ENCODE measurements around the gene ZFYVE9. TPM values are rescaled to one million over a fixed set of nuclear protein-coding genes. Genes with fewer than 3 reads are reported as not detected.
A peak's percentile ranks its signal among the peaks of the same experiment; 100 is the strongest.

The ZFYVE9 gene
- total and polyA plus RNA-seq, 2 of the 4 experiments (the other 2 are of a cell fraction), result 8.3 to 28.7 TPM

DNA sequence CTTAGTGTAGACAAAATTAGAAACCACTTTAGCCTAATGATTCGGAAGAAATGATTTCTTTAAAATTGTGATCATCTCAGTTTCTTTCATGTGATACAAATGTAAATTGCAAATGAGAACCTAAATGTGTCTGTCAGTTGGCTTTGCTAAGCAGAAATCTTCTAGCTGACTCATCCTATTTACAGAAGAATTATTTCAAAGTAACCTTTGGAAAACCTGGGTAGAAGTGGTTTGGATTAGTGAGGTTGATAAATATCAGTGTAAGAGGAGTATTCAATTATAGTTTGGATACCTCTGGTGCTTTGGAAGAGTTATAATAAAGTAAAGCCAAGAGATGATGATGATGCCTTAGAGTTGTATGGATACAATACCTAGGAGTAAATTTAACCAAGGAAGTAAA lies 186.7 kb downstream of the ZFYVE9 start:
- H2BK20ac ChIP-seq (ENCODE audit: low read depth, low read length), result no peak overlapping the region
- H2BK5ac ChIP-seq (ENCODE audit: low read depth, low read length, poor library complexity, severe bottlenecking), result no peak overlapping the region
- no peak for ATAC-seq (ENCODE audit: low read depth)
- H4K20me1 ChIP-seq (ENCODE audit: insufficient read depth, low read length), result no peaks in the 10 kb centered on the region
- H3K56ac ChIP-seq (ENCODE audit: extremely low read depth, insufficient read depth, low read length), result no peak overlapping the region
- no peaks in the 10 kb centered on the region for H3K79me1 ChIP-seq (ENCODE audit: low read depth in 1 of 2, low read length in 2 of 2)
- no peak overlapping the region for H3K27ac ChIP-seq (ENCODE audit: insufficient read depth, low read length)
- H3K4me1 ChIP-seq (ENCODE audit: control insufficient read depth, insufficient read depth, low read length), result no peaks in the 10 kb centered on the region
- H2BK120ac ChIP-seq (ENCODE audit: low read depth, low read length), result no peak overlapping the region
- H3K4me3 ChIP-seq (ENCODE audit: insufficient read depth, low read depth, low read length), result no peak overlapping the region
- no peak overlapping the region for H3K23ac ChIP-seq (ENCODE audit: low read depth, low read length)
- no peak overlapping the region for H4K91ac ChIP-seq (ENCODE audit: insufficient read depth, low read depth, low read length)
- no peak overlapping the region for H3K14ac ChIP-seq (replicated peaks; ENCODE audit: low read depth, low read length)
- no peak for TF ChIP-seq NFE2L2 (IDR thresholded peaks at IDR 0.05; ENCODE audit: low read depth, low read length)
- TF ChIP-seq MAFK (IDR thresholded peaks at IDR 0.05; ENCODE audit: low read depth, low read length), result peak; percentile 64
- no peaks in the 10 kb centered on the region for H3K9me3 ChIP-seq (ENCODE audit: control insufficient read depth, insufficient read depth, low read length)
- H3K9me1 ChIP-seq (ENCODE audit: insufficient read depth, low read length), result peaks cover 2% of the 10 kb centered on the region; the same call in 1 of the 2 replicates
- no peak overlapping the region for H4K5ac ChIP-seq (ENCODE audit: low read depth, low read length)
- no peak overlapping the region for H2BK15ac ChIP-seq (ENCODE audit: low read depth, low read length)
- POLR2A ChIA-PET (ENCODE audit: unreplicated experiment), result no interaction called here
- H2AK9ac ChIP-seq (replicated peaks; ENCODE audit: low read depth, low read length, poor library complexity), result no peak overlapping the region
- intact Hi-C loops (cut with micrococcal nuclease) (no loop called here), in situ Hi-C loops (cut with MboI; ENCODE audit: low sequenced_read_pairs) (no loop called here), dilution Hi-C loops (cut with HindIII; ENCODE audit: low sequenced_read_pairs, unreplicated experiment) (no loop called here)
- no peak overlapping the region for H2AFZ ChIP-seq (replicated peaks; ENCODE audit: low read length, poor library complexity)
- H3K36me3 ChIP-seq (ENCODE audit: control insufficient read depth, insufficient read depth, low read length), result no peaks in the 10 kb centered on the region
- CTCF ChIA-PET, result no interaction called here
- peak; percentile 6 for DNase-seq
- no CpG with 5 or more reads among the region's 1 CpG for WGBS, 2 experiments (ENCODE audit: extremely low coverage in 2 of 2, insufficient read length in 1 of 2)
- no peak overlapping the region for H3K4me2 ChIP-seq (ENCODE audit: low read depth, low read length)
- H3K27me3 ChIP-seq (ENCODE audit: control insufficient read depth, insufficient read depth, low read length), result no peaks in the 10 kb centered on the region
- H4K8ac ChIP-seq (ENCODE audit: low read depth in 2 of 2, low read length in 2 of 2), result no peak overlapping the region
- H3K4ac ChIP-seq (ENCODE audit: low read depth, low read length), result no peak overlapping the region
- no peak overlapping the region for H2AK5ac ChIP-seq (ENCODE audit: low read depth, low read length)
- no TSS peak for BruUV-seq (replicated peaks)
- H3K18ac ChIP-seq (ENCODE audit: low read depth, low read length), result no peak overlapping the region
- no peak overlapping the region for H3K9ac ChIP-seq (ENCODE audit: low read depth, low read length)

Measured in IMR-90 (cell line).